Glomerular endothelial cell (primary cell): ENCODE results near the gene GPR89B. TPM values are rescaled to one million over a fixed set of nuclear protein-coding genes. Genes with fewer than 3 reads are reported as not detected.
"Not testable (repeated sequence)": the region's sequence is repeated elsewhere in the genome, so short reads cannot be mapped to it uniquely, and the experiment has no call there.

Experiments
- DNase-seq: peaks from one replicate; pipeline ENCODE4 v3.0.0-alpha.2; 2011; ENCODE audit warnings: low read depth, low spot score; ENCODE audit errors: extremely low read depth
- total RNA-seq: library from RNA; depleted of rRNA; stranded (reverse); fragments of >200 nt; gene quantifications from 2 replicates; pipeline ENCODE4 v1.2.3, GENCODE V29; 2015

The GPR89B gene
- total RNA-seq, 1 donor from 2014 or later = 20.8 TPM

- not testable (repeated sequence) for DNase-seq
Observed at GRCh38 chr1:148027004-148027403, 98.8 kb downstream of the GPR89B start.

GRCh38 chr1:148032247-148032646 lies 104.0 kb downstream of the GPR89B start:
- DNase-seq = not testable (repeated sequence)

- DNase-seq = not testable (repeated sequence)
Observed at GRCh38 chr1:148032690-148033089, 104.5 kb downstream of the GPR89B start.

GRCh38 chr1:148033147-148033546 lies 104.9 kb downstream of the GPR89B start:
- DNase-seq = not testable (repeated sequence)

GRCh38 chr1:148037850-148038461 lies 109.7 kb downstream of the GPR89B start:
- not testable (repeated sequence) for DNase-seq

GRCh38 chr1:148038462-148039333 lies 110.5 kb downstream of the GPR89B start:
- peak; percentile 54 for DNase-seq

Other genes with a start within 250 kb of the GPR89B start
- 0.10 and 31.7 TPM in 2 replicates for gene GJA5, start 167.8 kb upstream of the GPR89B start, total RNA-seq
- not detected in 2 replicates for gene GJA8, start 25.6 kb upstream of the GPR89B start, total RNA-seq
- 4.2 and 7.4 TPM in 2 replicates for gene NBPF11, start 223.9 kb downstream of the GPR89B start, total RNA-seq